Tibial artery (tissue), 4 donors: ENCODE measurements around the gene OSTC.

Experiments used
- DNase-seq, 2 donors: peaks; one replicate each; pipeline ENCODE4 v3.0.0-alpha.2; 2019
- H3K27ac ChIP-seq, 2 donors: fragments of 200-600 bp; sonication (generic) in 1 of 2; 1 replicate in 1 of 2; 2 replicates in 1 of 2; pipeline ENCODE4 v1.5.1; 2018 to 2019; ENCODE audit warnings: mild to moderate bottlenecking in 1 of 2
- H3K27me3 ChIP-seq, 2 donors: fragments of 200-600 bp; sonication (generic) in 1 of 2; one replicate each; pipeline versions ENCODE4 v1.5.1 to v1.6.0; 2016 to 2019
- H3K36me3 ChIP-seq, 3 donors: fragments of 200-600 bp; sonication (generic) in 2 of 3; one replicate each; pipeline ENCODE4 v1.5.1; 2016 to 2019; ENCODE audit warnings: mild to moderate bottlenecking in 2 of 3
- H3K4me1 ChIP-seq, 4 donors: fragments of 200-600 bp; sonication (generic) in 2 of 4; 1 replicate in 3 of 4; 2 replicates in 1 of 4; pipeline ENCODE4 v1.5.1; 2016 to 2019
- H3K4me3 ChIP-seq, 2 donors: fragments of 200-600 bp; sonication (generic) in 1 of 2; 1 replicate in 1 of 2; 2 replicates in 1 of 2; pipeline ENCODE4 v1.5.1; 2018 to 2019; ENCODE audit warnings: mild to moderate bottlenecking in 2 of 2
- H3K9me3 ChIP-seq, 3 donors: fragments of 200-600 bp; sonication (generic) in 1 of 3; one replicate each; pipeline ENCODE4 v1.5.1; 2016 to 2019
- CTCF ChIP-seq, 2 experiments: fragments of 200-600 bp in 1 of 2; fragments of 450-650 bp in 1 of 2; IDR thresholded peaks; one replicate each; pipeline ENCODE4 v1.5.1; 2017 to 2019; ENCODE audit warnings: antibody characterized with exemption in 2 of 2, mild to moderate bottlenecking in 1 of 2, moderate library complexity in 1 of 2
- intact Hi-C: fragments of 100-400 bp; cut with DNase I; formaldehyde crosslinking; loops from one replicate; pipeline ENCODE4 v1.15.0; 2023; ENCODE audit warnings: low total_unique reads

The OSTC gene

GRCh38 chr4:108694423-108694822, 44.0 kb downstream of the OSTC start:
- no peak overlapping the region for H3K27ac ChIP-seq
- H3K36me3 ChIP-seq = no peaks in the 10 kb centered on the region
- TF ChIP-seq CTCF (IDR thresholded peaks at IDR 0.05) = no peak
- H3K9me3 ChIP-seq = no peaks in the 10 kb centered on the region
- intact Hi-C loops = no loop called here
- H3K4me3 ChIP-seq = no peak overlapping the region
- no peaks in the 10 kb centered on the region for H3K4me1 ChIP-seq
- no peak for DNase-seq
- no peaks in the 10 kb centered on the region for H3K27me3 ChIP-seq

- intact Hi-C loops = no loop called here
- no peak overlapping the region for H3K4me3 ChIP-seq
- no peak for TF ChIP-seq CTCF (IDR thresholded peaks at IDR 0.05)
- no peaks in the 10 kb centered on the region for H3K9me3 ChIP-seq
- no peak overlapping the region for H3K27ac ChIP-seq
- no peaks in the 10 kb centered on the region for H3K27me3 ChIP-seq
- DNase-seq = no peak
- no peaks in the 10 kb centered on the region for H3K4me1 ChIP-seq
- H3K36me3 ChIP-seq = no peaks in the 10 kb centered on the region
Measured at GRCh38 chr4:108695062-108695461, 44.7 kb downstream of the OSTC start.

GRCh38 chr4:108696160-108696559, 45.8 kb downstream of the OSTC start:
- H3K27ac ChIP-seq = no peak overlapping the region
- no peaks in the 10 kb centered on the region for H3K27me3 ChIP-seq
- no peaks in the 10 kb centered on the region for H3K9me3 ChIP-seq
- DNase-seq = no peak
- intact Hi-C loops = no loop called here
- H3K4me1 ChIP-seq = peaks cover 0 to 6% (median 0%) of the 10 kb centered on the region in 4 donors
- H3K4me3 ChIP-seq = no peak overlapping the region
- no peaks in the 10 kb centered on the region for H3K36me3 ChIP-seq
- TF ChIP-seq CTCF (IDR thresholded peaks at IDR 0.05) = no peak

- DNase-seq = no peak
- Histone ChIP-seq H3K9me3 (no peaks in the 10 kb centered on the region), H3K36me3 (no peaks in the 10 kb centered on the region), H3K27me3 (no peaks in the 10 kb centered on the region), H3K27ac (no peak overlapping the region), H3K4me3 (no peak overlapping the region), H3K4me1 (peaks cover 0 to 6% (median 0%) of the 10 kb centered on the region in 4 donors)
- intact Hi-C loops = no loop called here
- TF ChIP-seq CTCF (IDR thresholded peaks at IDR 0.05) = no peak
Measured at GRCh38 chr4:108700081-108700757, 49.8 kb downstream of the OSTC start.

GRCh38 chr4:108702960-108703359, 52.6 kb downstream of the OSTC start:
- no peak for DNase-seq
- TF ChIP-seq CTCF (IDR thresholded peaks at IDR 0.05) = no peak
- intact Hi-C loops = no loop called here
- H3K27ac ChIP-seq = no peak overlapping the region
- no peaks in the 10 kb centered on the region for H3K9me3 ChIP-seq
- H3K27me3 ChIP-seq = no peaks in the 10 kb centered on the region
- peaks cover 0 to 6% (median 0%) of the 10 kb centered on the region in 4 donors for H3K4me1 ChIP-seq
- no peaks in the 10 kb centered on the region for H3K36me3 ChIP-seq
- no peak overlapping the region for H3K4me3 ChIP-seq

- no peaks in the 10 kb centered on the region for H3K27me3 ChIP-seq
- peaks cover 0 to 6% (median 0%) of the 10 kb centered on the region in 4 donors for H3K4me1 ChIP-seq
- no peaks in the 10 kb centered on the region for H3K36me3 ChIP-seq
- no peak overlapping the region for H3K4me3 ChIP-seq
- no peak overlapping the region for H3K27ac ChIP-seq
- H3K9me3 ChIP-seq = no peaks in the 10 kb centered on the region
- intact Hi-C loops = no loop called here
- no peak for TF ChIP-seq CTCF (IDR thresholded peaks at IDR 0.05)
- no peak for DNase-seq
Measured at GRCh38 chr4:108703370-108703769, 53.0 kb downstream of the OSTC start.
